ENCODE results near the gene CTSA.

CTSA gene

GRCh38 chr20:45913116-45913515, 22.0 kb downstream of the CTSA start:
- CTCF ChIA-PET, result no interaction called here
- POLR2A ChIA-PET, result no interaction called here
- no peak overlapping the region for H3K4me3 ChIP-seq (ENCODE audit: low read depth, low read length)
- no peak for DNase-seq (ENCODE audit: low read depth, low spot score)
- no peak for TF ChIP-seq CTCF (IDR thresholded peaks at IDR 0.05; ENCODE audit: insufficient read depth, low read length, missing control alignments)

- ChIA-PET POLR2A (interaction anchor here (0.7 kb wide), 1 partner anchor 132 kb away, joined by 3 read pairs; no protein-coding TSS in a partner anchor), CTCF (interaction anchor here (0.8 to 1.0 kb wide), 3 partner anchors 13 to 28 kb away, joined by 3 to 5 read pairs (median 3); no protein-coding TSS in a partner anchor)
- H3K4me3 ChIP-seq (ENCODE audit: low read depth, low read length), result no peak overlapping the region
- no peak for DNase-seq (ENCODE audit: low read depth, low spot score)
- no peak for TF ChIP-seq CTCF (IDR thresholded peaks at IDR 0.05; ENCODE audit: insufficient read depth, low read length, missing control alignments)
Measured at GRCh38 chr20:45917790-45918141, 26.6 kb downstream of the CTSA start.

- DNase-seq (ENCODE audit: low read depth, low spot score), result no peak
- no peak overlapping the region for H3K4me3 ChIP-seq (ENCODE audit: low read depth, low read length)
- CTCF ChIA-PET, result interaction anchor here (0.8 to 0.9 kb wide), 3 partner anchors 15 to 29 kb away, joined by 3 to 5 read pairs (median 3); no protein-coding TSS in a partner anchor
- TF ChIP-seq CTCF (IDR thresholded peaks at IDR 0.05; ENCODE audit: insufficient read depth, low read length, missing control alignments), result no peak
- POLR2A ChIA-PET, result no interaction called here
Measured at GRCh38 chr20:45918182-45918737, 27.1 kb downstream of the CTSA start.

GRCh38 chr20:45918779-45919537, 27.8 kb downstream of the CTSA start:
- ChIA-PET CTCF (interaction anchor here (0.6 to 0.9 kb wide), 4 partner anchors 10 to 98 kb away, joined by 3 to 4 read pairs (median 3); no protein-coding TSS in a partner anchor), POLR2A (interaction anchor here (1.0 to 1.9 kb wide), 2 partner anchors 15 to 27 kb away, joined by 3 to 13 read pairs; partner anchors contain the start of gene PCIF1)
- no peak for TF ChIP-seq CTCF (IDR thresholded peaks at IDR 0.05; ENCODE audit: insufficient read depth, low read length, missing control alignments)
- no peak overlapping the region for H3K4me3 ChIP-seq (ENCODE audit: low read depth, low read length)
- DNase-seq (ENCODE audit: low read depth, low spot score), result no peak

- no peak overlapping the region for H3K4me3 ChIP-seq (ENCODE audit: low read depth, low read length)
- no peak for TF ChIP-seq CTCF (IDR thresholded peaks at IDR 0.05; ENCODE audit: insufficient read depth, low read length, missing control alignments)
- no peak for DNase-seq (ENCODE audit: low read depth, low spot score)
- ChIA-PET POLR2A (interaction anchor here (1.0 to 1.9 kb wide), 2 partner anchors 14 to 28 kb away, joined by 3 to 13 read pairs; partner anchors contain the start of gene PCIF1), CTCF (interaction anchor here (0.6 to 0.9 kb wide), 5 partner anchors 11 to 97 kb away, joined by 3 to 4 read pairs (median 3); no protein-coding TSS in a partner anchor)
Measured at GRCh38 chr20:45919542-45920399, 28.6 kb downstream of the CTSA start.

Measured in AG04449 (cell line).